K562 (cell line): ENCODE results near the gene RABL3. TPM values are rescaled to one million over a fixed set of nuclear protein-coding genes. Genes with fewer than 3 reads are reported as not detected.

Source experiments
- ATAC-seq: fragments of 200-7000 bp; cut with Tn5 transposase; 3 replicates; pipeline ENCODE4 v1.9.1; 2020; ENCODE audit warnings: moderate library complexity
- BruUV-seq: library from RNA; stranded (reverse); fragments of 400-500 nt; replicated peaks from 2 replicates; lab custom pipeline; 2021; lab: Mats Ljungman, UMichigan
- CTCF ChIA-PET: fragments of 300-600 bp; formaldehyde crosslinking; extraction: SDS; loops from one replicate; lab custom pipeline; 2021; ENCODE audit warnings: low intra/inter-chr PET ratio; lab: Yijun Ruan, JAX
- POLR2A ChIA-PET: fragments of 300-600, 350-650 bp; sonication (Branson Sonifier 250); formaldehyde crosslinking; extraction: SDS; loops from one replicate; lab custom pipeline; 2021; ENCODE audit warnings: antibody characterized with exemption, inconsistent platforms; lab: Yijun Ruan, JAX
- DNase-seq, 4 experiments: peaks; one replicate each; pipeline versions ENCODE4 v3.0.0 to v3.0.0-alpha.2; 2011 to 2018; ENCODE audit warnings: low spot score in 3 of 4, mixed read lengths in 3 of 4; ENCODE audit errors: extremely low read depth in 1 of 4
- FAIRE-seq: peaks from 2 replicates; lab custom pipeline; 2011; peaks lifted over from hg19 to GRCh38; lab: Jason Lieb, UNC
- H2AFZ ChIP-seq: 2 replicates; pipeline ENCODE4 v1.6.0; 2011; ENCODE audit warnings: low read depth, low read length, control low read depth, inconsistent platforms
- H3K27ac ChIP-seq: fragments of 200-600 bp; 3 replicates; pipeline ENCODE4 v1.8.0; 2011; ENCODE audit warnings: low read depth, mild to moderate bottlenecking, control low read depth, inconsistent platforms, low read length, moderate library complexity, mixed read lengths; ENCODE audit errors: extremely low read depth
- H3K27me3 ChIP-seq, 2 experiments: fragments of 300-600 bp in 1 of 2; 2 replicates in 1 of 2; 3 replicates in 1 of 2; pipeline versions ENCODE4 v1.6.0 to v1.8.0; 2011; ENCODE audit warnings: inconsistent platforms in 2 of 2, low read length in 2 of 2, mild to moderate bottlenecking in 1 of 2, mixed read lengths in 1 of 2, moderate library complexity in 1 of 2; ENCODE audit not compliant: control insufficient read depth in 2 of 2, insufficient read depth in 2 of 2
- H3K36me3 ChIP-seq: fragments of 300-600 bp; 3 replicates; pipeline ENCODE4 v1.8.0; 2011; ENCODE audit warnings: mild to moderate bottlenecking, low read length, inconsistent platforms; ENCODE audit not compliant: control insufficient read depth, insufficient read depth
- H3K4me1 ChIP-seq, 2 experiments: fragments of 200-600 bp in 1 of 2; replicated peaks in 1 of 2; 2 replicates in 1 of 2; 3 replicates in 1 of 2; pipeline versions ENCODE4 v1.5.1 to v1.8.0; 2011; ENCODE audit warnings: inconsistent platforms in 2 of 2, low read length in 2 of 2, mild to moderate bottlenecking in 1 of 2, mixed read lengths in 1 of 2, moderate library complexity in 1 of 2; ENCODE audit not compliant: control insufficient read depth in 2 of 2, insufficient read depth in 2 of 2
- H3K4me2 ChIP-seq: 2 replicates; pipeline ENCODE4 v1.6.1; 2011; ENCODE audit warnings: low read length, control low read depth, inconsistent platforms, mixed read lengths; ENCODE audit not compliant: insufficient read depth
- H3K4me3 ChIP-seq: fragments of 200-600 bp; sonication (generic), shearing (Covaris generic); 2 replicates; pipeline ENCODE4 v1.5.1; 2016; ENCODE audit warnings: control low read depth, inconsistent platforms
- H3K79me2 ChIP-seq: fragments of 200-600 bp; 3 replicates; pipeline ENCODE4 v1.8.0; 2011; ENCODE audit warnings: low read length, inconsistent platforms; ENCODE audit not compliant: control insufficient read depth, insufficient read depth
- H3K9ac ChIP-seq, 2 experiments: 2 replicates each; pipeline versions ENCODE4 v1.6.0 to v1.6.1; 2011; ENCODE audit warnings: low read depth in 2 of 2, low read length in 2 of 2, control low read depth in 1 of 2, inconsistent platforms in 1 of 2, mild to moderate bottlenecking in 1 of 2, mixed read lengths in 1 of 2; ENCODE audit not compliant: insufficient read depth in 1 of 2
- H3K9me1 ChIP-seq: one replicate; pipeline ENCODE4 v1.6.0; 2011; ENCODE audit warnings: inconsistent platforms, mild to moderate bottlenecking, low read length, moderate library complexity; ENCODE audit not compliant: control insufficient read depth, insufficient read depth
- H3K9me3 ChIP-seq: replicated peaks from 2 replicates; pipeline ENCODE4 v1.5.1; 2011; ENCODE audit warnings: low read depth, low read length, inconsistent platforms; ENCODE audit not compliant: control insufficient read depth, insufficient read depth
- H4K20me1 ChIP-seq: replicated peaks from 2 replicates; pipeline ENCODE4 v1.6.1; 2011; ENCODE audit warnings: low read length, inconsistent platforms, mixed read lengths; ENCODE audit not compliant: control insufficient read depth, insufficient read depth
- ERF ChIP-seq: fragments of 450-650 bp; formaldehyde crosslinking; IDR thresholded peaks from 2 replicates; pipeline ENCODE4 v1.4.0; 2020; ENCODE audit warnings: mild to moderate bottlenecking, mixed read lengths
- MAFG ChIP-seq: fragments of 450-650 bp; conservative IDR thresholded peaks from 2 replicates; pipeline ENCODE4 v1.6.1; 2016; ENCODE audit warnings: missing genetic modification characterization, missing compliant biosample characterization
- PBX2 ChIP-seq, 2 experiments: IDR thresholded peaks in 1 of 2; conservative IDR thresholded peaks in 1 of 2; 2 replicates each; pipeline ENCODE4 v1.6.1; 2016; ENCODE audit warnings: low read depth in 2 of 2, mild to moderate bottlenecking in 1 of 2, missing compliant biosample characterization in 1 of 2, missing genetic modification characterization in 1 of 2, moderate library complexity in 1 of 2
- WGBS: fragments of 100-300 bp; shearing (Covaris generic); methylation state at CpG from one replicate; pipeline ENCODE4 v1.1.6; 2016; ENCODE audit warnings: low coverage, mixed read lengths; ENCODE audit not compliant: insufficient coverage; ENCODE audit errors: missing lambda C conversion rate; 5-methylcytosine and 5-hydroxymethylcytosine counted together
- in situ Hi-C: fragments of 300-500 bp; cut with MboI; formaldehyde crosslinking; loops from 4 replicates; pipeline ENCODE4 v1.15.0; 2018; ENCODE audit warnings: inconsistent platforms, mixed read lengths
- intact Hi-C: fragments of 100-400 bp; cut with micrococcal nuclease; formaldehyde crosslinking; loops from 2 replicates; pipeline ENCODE4 v1.14.2; 2022
- polyA plus RNA-seq, 8 experiments: library from polyadenylated mRNA; depleted of rRNA in 4 of 8; stranded (reverse) in 5 of 8; unstranded in 3 of 8; fragments of >200 nt; fragmentation: Nextera tagmentation in 2 of 8; fragmentation: Illumina TruSeq in 1 of 8; extraction: Ambion mirVana in 2 of 8; extraction: Trizol in 1 of 8; gene quantifications; 2 replicates each; pipeline versions ENCODE4 v1.2.1 to v1.2.3, GENCODE V29; 2011 to 2014; ENCODE audit warnings: inconsistent platforms in 1 of 8, missing spikeins in 1 of 8
- total RNA-seq, 7 experiments: library from RNA; depleted of rRNA in 6 of 7; stranded (reverse); fragments of >200 nt in 6 of 7; fragmentation: Illumina TruSeq in 2 of 7; extraction: Trizol in 2 of 7; gene quantifications; 2 replicates each; pipeline versions ENCODE4 v1.2.1 to v1.2.3, GENCODE V29; 2011 to 2021; ENCODE audit warnings: low replicate concordance in 1 of 7

RABL3 gene
- total and polyA plus RNA-seq, 9 of the 15 experiments (the other 6 are each of a cell fraction or from before 2014, with no cell fraction given), result 6.5 to 30.7 (median 12.3) TPM

DNA sequence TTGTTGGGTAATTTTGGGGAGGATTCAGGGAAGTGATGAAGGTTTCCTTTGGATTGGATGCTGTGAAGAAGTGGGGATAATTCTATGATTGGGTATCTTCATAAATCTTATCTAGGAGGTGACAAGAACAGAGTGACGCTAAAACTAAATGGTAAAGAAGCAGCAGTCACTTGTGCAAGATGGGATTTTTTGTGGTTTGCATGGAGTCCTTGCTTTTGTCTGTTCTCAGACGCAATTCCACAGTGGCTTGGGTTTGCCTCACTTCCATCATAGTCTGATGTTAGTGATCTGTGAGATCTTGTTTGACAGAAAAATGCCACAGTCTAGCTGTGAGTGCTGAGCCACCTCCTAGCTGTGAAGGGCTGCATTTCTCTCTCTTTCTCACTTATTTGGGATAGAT lies 27.1 kb upstream of the RABL3 start:
- Histone ChIP-seq H3K9ac (no peak overlapping the region), H3K36me3 (peaks cover 32% of the 10 kb centered on the region; the same call in 2 of the 3 replicates), H3K4me2 (no peak overlapping the region), H3K4me3 (no peak overlapping the region), H3K27ac (no peak overlapping the region), H3K9me1 (no peaks in the 10 kb centered on the region), H3K27me3 (no peaks in the 10 kb centered on the region), H3K9me3 (no peaks in the 10 kb centered on the region), H3K4me1 (peaks cover 0 to 11% of the 10 kb centered on the region in 2 experiments; a peak in 3 of 5 replicates), H2AFZ (no peak overlapping the region), H4K20me1 (no peaks in the 10 kb centered on the region), H3K79me2 (peaks cover 26% of the 10 kb centered on the region)
- in situ Hi-C loops, result no loop called here
- TF ChIP-seq ERF (no peak), MAFG (no peak), PBX2 (CRISPR knock-in tag; IDR thresholded peaks at IDR 0.05; ENCODE audit: low read depth) (no peak), PBX2 (tag; conservative IDR thresholded peaks at IDR 0.05; ENCODE audit: low read depth) (no peak)
- no TSS peak for BruUV-seq
- intact Hi-C loops, result no loop called here
- 56% methylated on average over 1 of the region's 2 CpGs for WGBS
- ChIA-PET CTCF (no interaction called here), POLR2A (interaction anchor here (0.9 kb wide), 1 partner anchor 27 kb away, joined by 3 read pairs; the partner anchor contains the start of genes GTF2E1 and RABL3)
- DNase-seq, result no peak
- FAIRE-seq, result no peak
- ATAC-seq, result no peak
